ENCODE measurements around the gene MAGI2.

The MAGI2 gene

GRCh38 chr7:79462390-79462789, 8.9 kb upstream of the MAGI2 start:
- ChIA-PET POLR2A (no interaction called here), CTCF (interaction anchor here (1.2 kb wide), 1 partner anchor 36 kb away, joined by 3 read pairs; no protein-coding TSS in a partner anchor)
- TF ChIP-seq CTCF (IDR thresholded peaks at IDR 0.05; ENCODE audit: control extremely low read depth, extremely low read depth, low read depth, missing control alignments), result no peak
- no peak for DNase-seq (ENCODE audit: extremely low spot score)

- CTCF ChIA-PET, result interaction anchor here (1.2 kb wide), 1 partner anchor 36 kb away, joined by 3 read pairs; no protein-coding TSS in a partner anchor
These were observed 8.2 kb upstream of the MAGI2 start for GRCh38 chr7:79461660-79462059.

DNA sequence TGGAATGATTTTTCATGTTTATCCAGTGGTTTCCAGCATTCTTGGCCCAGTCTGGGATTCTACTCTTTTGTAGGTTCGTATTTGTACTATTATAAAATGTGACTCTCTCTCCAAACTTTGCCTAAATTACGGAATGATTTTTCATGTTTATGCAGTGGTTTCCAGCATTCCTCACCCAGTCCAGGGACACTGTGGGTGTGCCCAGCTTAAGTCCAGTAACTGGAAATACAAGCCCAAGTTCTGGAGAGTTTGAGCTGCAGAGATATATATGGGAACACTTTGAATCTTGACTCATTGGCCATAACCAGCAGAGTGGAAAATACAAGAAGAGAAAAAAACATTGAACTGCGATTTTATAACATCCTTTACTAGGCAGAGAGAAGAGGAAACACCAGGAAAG, 5.9 kb upstream of the MAGI2 start:
- no peak for DNase-seq (ENCODE audit: extremely low spot score)
- ChIA-PET CTCF (no interaction called here), POLR2A (no interaction called here)
- no peak for TF ChIP-seq CTCF (IDR thresholded peaks at IDR 0.05; ENCODE audit: control extremely low read depth, extremely low read depth, low read depth, missing control alignments)

More at GRCh38 chr7:79461660-79462059, 8.2 kb upstream of the MAGI2 start:
- no peak for DNase-seq (ENCODE audit: extremely low spot score)
- POLR2A ChIA-PET, result no interaction called here
- TF ChIP-seq CTCF (IDR thresholded peaks at IDR 0.05; ENCODE audit: control extremely low read depth, extremely low read depth, low read depth, missing control alignments), result no peak

DNA sequence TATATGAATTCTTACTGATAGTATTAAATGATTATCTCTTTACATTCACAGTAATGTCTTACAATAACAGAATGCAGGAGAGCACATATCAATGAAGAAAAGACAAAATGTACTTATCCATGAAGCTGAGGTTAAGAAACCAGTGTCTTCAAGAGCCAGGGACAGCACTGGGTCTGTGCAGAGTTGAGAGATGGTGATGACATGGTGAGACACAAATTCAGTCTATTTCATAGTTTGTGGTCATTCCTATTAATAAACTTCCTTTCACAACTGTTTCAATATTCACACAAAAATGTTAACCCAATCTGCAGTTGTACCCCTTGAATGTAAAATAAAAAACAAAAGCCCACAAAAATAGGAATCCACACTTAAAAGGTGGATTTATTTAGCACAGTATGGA, 5.3 kb upstream of the MAGI2 start:
- no peak for DNase-seq (ENCODE audit: extremely low spot score)
- no peak for TF ChIP-seq CTCF (IDR thresholded peaks at IDR 0.05; ENCODE audit: control extremely low read depth, extremely low read depth, low read depth, missing control alignments)
- ChIA-PET CTCF (interaction anchor here (1.5 kb wide), 1 partner anchor 8 kb away, joined by 3 read pairs; no protein-coding TSS in a partner anchor), POLR2A (no interaction called here)

DNA sequence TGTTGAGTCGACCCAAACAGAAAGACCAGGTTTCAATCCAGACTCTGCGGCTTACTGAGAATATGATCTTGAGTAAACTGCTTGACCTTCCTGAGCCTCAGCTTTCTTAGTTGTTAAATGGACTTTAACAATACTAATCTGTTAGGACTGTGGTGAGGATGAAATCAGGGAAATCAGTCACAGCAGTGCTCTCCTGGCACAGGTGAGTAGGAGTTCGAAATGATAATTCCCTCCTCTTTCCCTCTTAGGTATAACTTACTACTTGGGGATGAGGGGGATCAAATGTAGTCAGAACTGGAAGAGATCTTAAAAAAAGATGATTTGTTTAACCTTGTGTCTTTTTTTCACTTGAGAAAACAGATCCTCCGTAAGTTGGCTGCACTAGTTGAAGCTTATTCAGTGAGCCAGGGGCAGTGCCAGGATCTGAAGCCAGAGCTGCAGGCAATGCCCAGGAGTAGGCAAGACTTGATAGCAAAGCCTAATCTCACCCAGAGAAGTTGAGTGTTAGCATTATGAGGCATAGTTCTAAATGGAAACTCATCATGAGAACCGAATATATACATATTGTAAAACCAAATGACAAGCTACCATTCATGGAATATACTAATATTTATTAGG, 1.8 kb upstream of the MAGI2 start:
- no peak for TF ChIP-seq CTCF (IDR thresholded peaks at IDR 0.05; ENCODE audit: control extremely low read depth, extremely low read depth, low read depth, missing control alignments)
- DNase-seq (ENCODE audit: extremely low spot score), result no peak
- CTCF ChIA-PET, result interaction anchor here (1.2 kb wide), 1 partner anchor 23 kb away, joined by 4 read pairs; no protein-coding TSS in a partner anchor
- POLR2A ChIA-PET, result no interaction called here

- TF ChIP-seq CTCF (IDR thresholded peaks at IDR 0.05; ENCODE audit: control extremely low read depth, extremely low read depth, low read depth, missing control alignments), result no peak
- ChIA-PET POLR2A (no interaction called here), CTCF (no interaction called here)
- DNase-seq (ENCODE audit: extremely low spot score), result no peak
These were observed 994 bp upstream of the MAGI2 start for GRCh38 chr7:79454361-79454960.
